GM23338 (cell line): ENCODE results near the gene SPA17. TPM values are rescaled to one million over a fixed set of nuclear protein-coding genes. Genes with fewer than 3 reads are reported as not detected.

Experiments
- ATAC-seq: fragments of 200-7000 bp; cut with Tn5 transposase; 3 replicates; pipeline ENCODE4 v1.9.1; 2020
- DNase-seq: peaks from one replicate; pipeline ENCODE4 v3.0.0-alpha.2; 2015; ENCODE audit warnings: low spot score
- H2AFZ ChIP-seq: fragments of 200-600 bp; sonication (generic); 2 replicates; pipeline ENCODE4 v1.8.0; 2016; ENCODE audit warnings: antibody characterized with exemption, mild to moderate bottlenecking, moderate library complexity
- H3F3A ChIP-seq: fragments of 200-600 bp; sonication (generic); replicated peaks from 2 replicates; pipeline ENCODE4 v1.8.0; 2017; ENCODE audit warnings: antibody characterized with exemption, mixed run types, low read depth
- H3K27ac ChIP-seq: fragments of 200-600 bp; sonication (generic); 2 replicates; pipeline ENCODE4 v1.6.1; 2016; ENCODE audit warnings: low read depth
- H3K27me3 ChIP-seq: fragments of 200-600 bp; sonication (generic); 2 replicates; pipeline ENCODE4 v1.8.0; 2016; ENCODE audit warnings: mild to moderate bottlenecking, mixed run types, moderate library complexity; ENCODE audit not compliant: insufficient read depth
- H3K36me3 ChIP-seq: fragments of 200-600 bp; sonication (generic); 2 replicates; pipeline ENCODE4 v1.8.0; 2016; ENCODE audit warnings: mild to moderate bottlenecking; ENCODE audit not compliant: insufficient read depth
- H3K4me1 ChIP-seq: fragments of 200-600 bp; sonication (generic); 2 replicates; pipeline ENCODE4 v1.8.0; 2016; ENCODE audit warnings: mild to moderate bottlenecking, moderate library complexity; ENCODE audit not compliant: insufficient read depth
- H3K4me2 ChIP-seq: fragments of 200-600 bp; sonication (generic); 2 replicates; pipeline ENCODE4 v1.7.1; 2017; ENCODE audit warnings: mixed run types
- H3K4me3 ChIP-seq: fragments of 200-600 bp; sonication (generic); 2 replicates; pipeline ENCODE4 v1.6.1; 2016; ENCODE audit warnings: mixed run types
- H3K79me2 ChIP-seq: fragments of 200-600 bp; sonication (generic); replicated peaks from 2 replicates; pipeline ENCODE4 v1.8.0; 2017; ENCODE audit warnings: mild to moderate bottlenecking; ENCODE audit not compliant: insufficient read depth
- H3K9me2 ChIP-seq: fragments of 200-600 bp; sonication (generic); 2 replicates; pipeline ENCODE4 v1.8.0; 2017; ENCODE audit not compliant: insufficient read depth
- H4K20me1 ChIP-seq: fragments of 200-600 bp; sonication (generic); replicated peaks from 2 replicates; pipeline ENCODE4 v1.8.0; 2017; ENCODE audit warnings: mild to moderate bottlenecking; ENCODE audit not compliant: insufficient read depth
- H3K27ac Mint-ChIP-seq: 2 replicates; pipeline ENCODE4 v1.8.0; 2020; ENCODE audit warnings: inconsistent platforms, mild to moderate bottlenecking, moderate library complexity, mixed read lengths
- H3K27me3 Mint-ChIP-seq: 3 replicates; pipeline ENCODE4 v1.8.0; 2022; ENCODE audit warnings: low read depth, mild to moderate bottlenecking, moderate library complexity, mixed read lengths, inconsistent platforms; ENCODE audit not compliant: insufficient read depth, poor library complexity
- H3K36me3 Mint-ChIP-seq: 3 replicates; pipeline ENCODE4 v1.8.0; 2021; ENCODE audit warnings: low read depth, mild to moderate bottlenecking, inconsistent platforms, moderate library complexity, mixed read lengths
- H3K4me1 Mint-ChIP-seq: 3 replicates; pipeline ENCODE4 v1.8.0; 2020; ENCODE audit warnings: mild to moderate bottlenecking, inconsistent platforms, mixed read lengths
- H3K4me3 Mint-ChIP-seq: 3 replicates; pipeline ENCODE4 v1.8.0; 2021; ENCODE audit warnings: moderate library complexity, mild to moderate bottlenecking, inconsistent platforms, mixed read lengths
- H3K9me3 Mint-ChIP-seq: 3 replicates; pipeline ENCODE4 v1.8.0; 2020; ENCODE audit warnings: moderate library complexity, mild to moderate bottlenecking, inconsistent platforms, mixed read lengths
- ETS1 ChIP-seq: IDR thresholded peaks from 2 replicates; pipeline ENCODE4 v1.6.1; 2016; ENCODE audit warnings: antibody characterized with exemption
- EZH2 ChIP-seq: fragments of 200-600 bp; sonication (generic); IDR thresholded peaks from one replicate; pipeline ENCODE4 v1.8.0; 2017; ENCODE audit warnings: antibody characterized with exemption, mild to moderate bottlenecking, low read depth; ENCODE audit not compliant: unreplicated experiment
- EZH2phosphoT487 ChIP-seq: fragments of 200-600 bp; sonication (generic); IDR thresholded peaks from one replicate; pipeline ENCODE4 v1.8.1; 2018; ENCODE audit warnings: antibody characterized with exemption; ENCODE audit not compliant: unreplicated experiment
- NANOG ChIP-seq: IDR thresholded peaks from 2 replicates; pipeline ENCODE4 v1.6.1; 2016; ENCODE audit warnings: antibody characterized with exemption, borderline replicate concordance
- POLR2AphosphoS5 ChIP-seq: IDR thresholded peaks from 2 replicates; pipeline ENCODE4 v1.6.1; 2016; ENCODE audit warnings: antibody characterized with exemption, low read depth
- REST ChIP-seq: IDR thresholded peaks from one replicate; pipeline ENCODE4 v1.6.1; 2018; ENCODE audit warnings: antibody characterized with exemption; ENCODE audit not compliant: unreplicated experiment
- STAT1 ChIP-seq: IDR thresholded peaks from one replicate; pipeline ENCODE4 v1.6.1; 2016; ENCODE audit warnings: antibody characterized with exemption; ENCODE audit not compliant: unreplicated experiment
- ZNF331 ChIP-seq: fragments of 250-450 bp; sonication (Bioruptor Pico); IDR thresholded peaks from 2 replicates; pipeline ENCODE4 v1.5.0; 2020; ENCODE audit warnings: low read depth, mild to moderate bottlenecking, moderate library complexity
- ZNF462 ChIP-seq: fragments of 250-450 bp; sonication (Bioruptor Pico); IDR thresholded peaks from 2 replicates; pipeline ENCODE4 v1.5.0; 2020; ENCODE audit warnings: mild to moderate bottlenecking, moderate library complexity
- polyA plus RNA-seq: library from polyadenylated mRNA; unstranded; fragments of >200 nt; fragmentation: Nextera tagmentation; extraction: Ambion mirVana; gene quantifications from 2 replicates; pipeline ENCODE4 v1.2.1, GENCODE V29; 2016
- total RNA-seq: library from RNA; depleted of rRNA; stranded (reverse); fragments of >200 nt; shearing (Covaris generic); gene quantifications from 2 replicates; pipeline ENCODE4 v1.2.3, GENCODE V29; 2014
- TF ChIP-seq, protein P1 (sequence below), 2 experiments: fragments of 200-600 bp in 1 of 2; sonication (generic) in 1 of 2; conservative IDR thresholded peaks; 2 replicates each; pipeline versions ENCODE4 v1.5.1 to v1.6.1; 2016 to 2017; ENCODE audit warnings: antibody characterized with exemption in 2 of 2, low read depth in 2 of 2, mild to moderate bottlenecking in 2 of 2, moderate library complexity in 1 of 2

SPA17 gene
- total and polyA plus RNA-seq, 2 experiments from 2014 or later: 3.2 to 14.9 TPM

DNA sequence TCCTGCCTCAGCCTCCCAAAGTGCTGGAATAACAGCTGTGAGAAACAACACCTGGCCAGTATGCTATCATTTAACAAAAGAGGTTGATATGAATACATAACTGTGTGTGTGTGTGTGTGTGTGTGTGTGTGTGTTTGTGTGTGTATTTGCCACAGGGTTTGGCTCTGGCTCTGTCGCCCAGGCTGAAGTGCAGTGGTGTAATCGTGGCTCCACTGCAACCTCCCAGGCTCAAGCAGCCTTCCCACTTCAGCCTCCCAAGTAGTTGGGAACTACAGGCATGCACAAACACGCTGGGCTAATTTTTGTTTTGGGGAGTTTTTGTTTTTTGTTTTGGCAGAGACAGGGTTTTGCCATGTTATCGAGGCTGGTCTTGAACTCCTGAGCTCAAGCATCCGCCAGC is 4.7 kb downstream of the SPA17 start (continued):
- TF ChIP-seq ZNF462 (CRISPR knock-in tag): no peak
- TF ChIP-seq, protein P1, sequence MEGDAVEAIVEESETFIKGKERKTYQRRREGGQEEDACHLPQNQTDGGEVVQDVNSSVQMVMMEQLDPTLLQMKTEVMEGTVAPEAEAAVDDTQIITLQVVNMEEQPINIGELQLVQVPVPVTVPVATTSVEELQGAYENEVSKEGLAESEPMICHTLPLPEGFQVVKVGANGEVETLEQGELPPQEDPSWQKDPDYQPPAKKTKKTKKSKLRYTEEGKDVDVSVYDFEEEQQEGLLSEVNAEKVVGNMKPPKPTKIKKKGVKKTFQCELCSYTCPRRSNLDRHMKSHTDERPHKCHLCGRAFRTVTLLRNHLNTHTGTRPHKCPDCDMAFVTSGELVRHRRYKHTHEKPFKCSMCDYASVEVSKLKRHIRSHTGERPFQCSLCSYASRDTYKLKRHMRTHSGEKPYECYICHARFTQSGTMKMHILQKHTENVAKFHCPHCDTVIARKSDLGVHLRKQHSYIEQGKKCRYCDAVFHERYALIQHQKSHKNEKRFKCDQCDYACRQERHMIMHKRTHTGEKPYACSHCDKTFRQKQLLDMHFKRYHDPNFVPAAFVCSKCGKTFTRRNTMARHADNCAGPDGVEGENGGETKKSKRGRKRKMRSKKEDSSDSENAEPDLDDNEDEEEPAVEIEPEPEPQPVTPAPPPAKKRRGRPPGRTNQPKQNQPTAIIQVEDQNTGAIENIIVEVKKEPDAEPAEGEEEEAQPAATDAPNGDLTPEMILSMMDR (conservative IDR thresholded peaks at IDR 0.05; ENCODE audit: low read depth in 2 of 2): no peak
- TF ChIP-seq POLR2AphosphoS5: no peak

DNA sequence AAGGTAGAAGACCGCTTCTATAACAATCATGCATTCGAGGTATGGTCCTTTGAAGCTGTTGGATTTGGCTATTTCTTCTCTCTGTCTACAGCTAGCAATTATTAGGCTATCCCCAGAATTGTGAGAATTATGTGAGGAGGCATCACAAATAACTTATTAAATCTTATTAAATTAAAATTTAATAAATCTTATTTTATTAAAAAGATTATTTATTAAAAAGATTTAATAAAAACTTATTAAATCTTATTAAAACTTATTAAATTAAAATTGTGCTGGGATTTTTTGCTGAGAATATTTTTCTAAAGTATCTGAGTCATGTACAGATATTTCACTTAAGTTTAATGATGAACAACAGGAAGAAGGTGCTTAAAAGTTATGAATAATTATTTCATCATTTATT is 7.7 kb downstream of the SPA17 start:
- Histone ChIP-seq H3F3A (no peaks in the 10 kb centered on the region), H3K4me1 (no peaks in the 10 kb centered on the region), H3K27ac (no peak overlapping the region), H4K20me1 (no peaks in the 10 kb centered on the region), H3K4me2 (no peak overlapping the region), H3K9me2 (no peaks in the 10 kb centered on the region), H3K36me3 (no peaks in the 10 kb centered on the region), H2AFZ (no peak overlapping the region), H3K79me2 (no peaks in the 10 kb centered on the region), H3K4me3 (no peak overlapping the region), H3K27me3 (no peaks in the 10 kb centered on the region)
- Mint-ChIP-seq H3K9me3 (peaks cover 32% of the 10 kb centered on the region), H3K27ac (no peak overlapping the region), H3K4me3 (no peak overlapping the region), H3K4me1 (no peaks in the 10 kb centered on the region; the same call in 2 of the 3 replicates), H3K27me3 (peaks cover 6% of the 10 kb centered on the region), H3K36me3 (peaks cover 12% of the 10 kb centered on the region; the same call in 2 of the 3 replicates)
- DNase-seq (no peak), ATAC-seq (no peak)
- TF ChIP-seq EZH2 (no peak), EZH2phosphoT487 (no peak), NANOG (no peak), STAT1 (no peak), ETS1 (no peak), REST (no peak), ZNF331 (CRISPR knock-in tag) (no peak)
- TF ChIP-seq, protein P1 (conservative IDR thresholded peaks at IDR 0.05; ENCODE audit: low read depth in 2 of 2): no peak
